K562 (cell line): ENCODE results near the gene KCTD15. TPM values are rescaled to one million over a fixed set of nuclear protein-coding genes. Genes with fewer than 3 reads are reported as not detected.
A peak's percentile ranks its signal among the peaks of the same experiment; 100 is the strongest.

ENCODE experiments used
- ARID3A ChIP-seq: IDR thresholded peaks from 2 replicates; pipeline ENCODE4 v1.6.1; 2012; ENCODE audit warnings: low read depth, low read length, improper control_type of control experiment, borderline replicate concordance
- BCLAF1 ChIP-seq, 2 experiments: fragments of 450-650 bp in 1 of 2; IDR thresholded peaks; 2 replicates each; pipeline ENCODE4 v1.6.1; 2011 to 2017; ENCODE audit warnings: low read depth in 2 of 2, antibody characterized with exemption in 1 of 2, borderline replicate concordance in 1 of 2, low read length in 1 of 2, mild to moderate bottlenecking in 1 of 2, mixed read lengths in 1 of 2; ENCODE audit not compliant: control insufficient read depth in 1 of 2
- HCFC1 ChIP-seq: IDR thresholded peaks from 2 replicates; pipeline ENCODE4 v1.6.1; 2012; ENCODE audit warnings: low read depth, low read length, improper control_type of control experiment
- HDAC1 ChIP-seq, 2 experiments: fragments of 450-650 bp; IDR thresholded peaks; 2 replicates each; pipeline ENCODE4 v1.6.1; 2016 to 2017; ENCODE audit warnings: inconsistent platforms in 1 of 2, mild to moderate bottlenecking in 1 of 2, moderate library complexity in 1 of 2
- HSF4 ChIP-seq: fragments of 250-450 bp; sonication (Bioruptor Pico); IDR thresholded peaks from 2 replicates; pipeline ENCODE4 v2.1.2; 2022; ENCODE audit warnings: mild to moderate bottlenecking, moderate library complexity, borderline replicate concordance
- KLF10 ChIP-seq: fragments of 250-450 bp; sonication (Bioruptor Pico); IDR thresholded peaks from 2 replicates; pipeline ENCODE4 v1.6.1; 2021; ENCODE audit warnings: matching md5 sums
- NRF1 ChIP-seq, 2 experiments: fragments of 450-650 bp; IDR thresholded peaks in 1 of 2; conservative IDR thresholded peaks in 1 of 2; 2 replicates each; pipeline ENCODE4 v1.6.1; 2014; ENCODE audit warnings: mild to moderate bottlenecking in 2 of 2
- RFX1 ChIP-seq: fragments of 450-650 bp; IDR thresholded peaks from 2 replicates; pipeline ENCODE4 v1.6.1; 2016; ENCODE audit warnings: mild to moderate bottlenecking, moderate library complexity
- SREBF1 ChIP-seq: fragments of 150-350 bp; IDR thresholded peaks from 2 replicates; pipeline ENCODE4 v1.6.1; 2014; ENCODE audit warnings: antibody characterized with exemption, low read depth, low read length, borderline replicate concordance
- TBL1XR1 ChIP-seq, 2 experiments: IDR thresholded peaks; 2 replicates each; pipeline ENCODE4 v1.6.1; 2012; ENCODE audit warnings: improper control_type of control experiment in 2 of 2, low read length in 2 of 2, mild to moderate bottlenecking in 1 of 2
- USF1 ChIP-seq: sonication (generic); formaldehyde crosslinking; IDR thresholded peaks from 2 replicates; pipeline ENCODE4 v1.9.0; 2022; ENCODE audit warnings: mild to moderate bottlenecking, missing genetic modification reagents
- ZNF133 ChIP-seq: fragments of 250-450 bp; sonication (Bioruptor Pico); IDR thresholded peaks from 2 replicates; pipeline ENCODE4 v1.4.0; 2020; ENCODE audit warnings: mild to moderate bottlenecking
- ZNF175 ChIP-seq: fragments of 200-800 bp; sonication (Bioruptor generic); IDR thresholded peaks from 2 replicates; pipeline ENCODE4 v1.6.1; 2016; ENCODE audit warnings: low read depth, mild to moderate bottlenecking, missing genetic modification characterization, missing compliant biosample characterization
- ZNF696 ChIP-seq: fragments of 250-450 bp; sonication (Bioruptor Pico); conservative IDR thresholded peaks from 2 replicates; pipeline ENCODE4 v1.4.0; 2020; ENCODE audit warnings: mild to moderate bottlenecking, moderate library complexity
- ZNF717 ChIP-seq: fragments of 250-450 bp; sonication (Bioruptor Pico); IDR thresholded peaks from 2 replicates; pipeline ENCODE4 v1.5.0; 2021
- polyA plus RNA-seq, 8 experiments: library from polyadenylated mRNA; depleted of rRNA in 4 of 8; stranded (reverse) in 5 of 8; unstranded in 3 of 8; fragments of >200 nt; fragmentation: Nextera tagmentation in 2 of 8; fragmentation: Illumina TruSeq in 1 of 8; extraction: Ambion mirVana in 2 of 8; extraction: Trizol in 1 of 8; gene quantifications; 2 replicates each; pipeline versions ENCODE4 v1.2.1 to v1.2.3, GENCODE V29; 2011 to 2014; ENCODE audit warnings: inconsistent platforms in 1 of 8, missing spikeins in 1 of 8
- total RNA-seq, 7 experiments: library from RNA; depleted of rRNA in 6 of 7; stranded (reverse); fragments of >200 nt in 6 of 7; fragmentation: Illumina TruSeq in 2 of 7; extraction: Trizol in 2 of 7; gene quantifications; 2 replicates each; pipeline versions ENCODE4 v1.2.1 to v1.2.3, GENCODE V29; 2011 to 2021; ENCODE audit warnings: low replicate concordance in 1 of 7

KCTD15 gene
- total and polyA plus RNA-seq, 9 of the 15 experiments (the other 6 are each of a cell fraction or from before 2014, with no cell fraction given), result 1.7 to 49.0 (median 11.8) TPM

- TF ChIP-seq HCFC1 (peak; percentile 40; the same call in 1 of the 2 replicates), KLF10 (no peak), HSF4 (CRISPR knock-in tag) (no peak), HDAC1 (IDR thresholded peaks at IDR 0.05) (no peak), TBL1XR1 (IDR thresholded peaks at IDR 0.05; ENCODE audit: low read length in 2 of 2) (peak; percentile 34 to 83; a peak in 2 of 4 replicates), BCLAF1 (IDR thresholded peaks at IDR 0.05; ENCODE audit: borderline replicate concordance in 1 of 2, control insufficient read depth in 1 of 2, low read depth in 2 of 2, low read length in 1 of 2) (no peak), ARID3A (no peak), RFX1 (no peak), ZNF717 (CRISPR knock-in tag) (no peak), NRF1 (conservative IDR thresholded peaks at IDR 0.05 in 1 of 2, IDR thresholded peaks at IDR 0.05 in 1 of 2) (peak in 1 of 2 experiments; percentile 48; a peak in 2 of 4 replicates), ZNF175 (CRISPR knock-in tag) (no peak), ZNF133 (no peak), USF1 (no peak), ZNF696 (no peak), SREBF1 (0 out of 2 replicates have a peak, but pooled peaks have one; percentile 33)
These were observed 18.4 kb upstream of the KCTD15 start (continued) for GRCh38 chr19:33778089-33778791.
